Ishikawa (cell line): ENCODE data around the gene COL28A1.

Source experiments
- CEBPB ChIP-seq: IDR thresholded peaks from 2 replicates; pipeline ENCODE4 v1.6.1; 2012
- CREB1 ChIP-seq: IDR thresholded peaks from 2 replicates; pipeline ENCODE4 v1.6.1; 2012; ENCODE audit warnings: low read depth
- EGR1 ChIP-seq: IDR thresholded peaks from 2 replicates; pipeline ENCODE4 v1.6.1; 2012
- EP300 ChIP-seq: IDR thresholded peaks from 2 replicates; pipeline ENCODE4 v1.6.1; 2012; ENCODE audit warnings: borderline replicate concordance
- FOXM1 ChIP-seq: IDR thresholded peaks from 2 replicates; pipeline ENCODE4 v1.6.1; 2012; ENCODE audit warnings: low read depth, borderline replicate concordance
- MAX ChIP-seq: IDR thresholded peaks from 2 replicates; pipeline ENCODE4 v1.6.1; 2012
- NFIC ChIP-seq: IDR thresholded peaks from 2 replicates; pipeline ENCODE4 v1.6.1; 2012
- RAD21 ChIP-seq: IDR thresholded peaks from 2 replicates; pipeline ENCODE4 v1.6.1; 2012; ENCODE audit warnings: low read depth
- REST ChIP-seq: IDR thresholded peaks from 2 replicates; pipeline ENCODE4 v1.6.1; 2012; ENCODE audit warnings: low read depth, mild to moderate bottlenecking
- TAF1 ChIP-seq: IDR thresholded peaks from 2 replicates; pipeline ENCODE4 v1.6.1; 2012; ENCODE audit warnings: low read depth, mild to moderate bottlenecking
- TCF12 ChIP-seq: IDR thresholded peaks from 2 replicates; pipeline ENCODE4 v1.6.1; 2012; ENCODE audit warnings: low read depth
- TEAD4 ChIP-seq: IDR thresholded peaks from 2 replicates; pipeline ENCODE4 v1.6.1; 2012
- USF1 ChIP-seq: IDR thresholded peaks from 2 replicates; pipeline ENCODE4 v1.6.1; 2012
- YY1 ChIP-seq: IDR thresholded peaks from 2 replicates; pipeline ENCODE4 v1.6.1; 2012; ENCODE audit warnings: low read depth
- ZBTB7A ChIP-seq: IDR thresholded peaks from 2 replicates; pipeline ENCODE4 v1.6.1; 2012; ENCODE audit warnings: low read depth

COL28A1 gene

GRCh38 chr7:7569615-7570014 is 33.9 kb upstream of the COL28A1 start:
- no peak for TF ChIP-seq NFIC
- TF ChIP-seq REST: no peak
- no peak for TF ChIP-seq YY1
- no peak for TF ChIP-seq EP300
- no peak for TF ChIP-seq RAD21
- TF ChIP-seq TCF12: no peak
- TF ChIP-seq ZBTB7A: no peak
- no peak for TF ChIP-seq CREB1

GRCh38 chr7:7569081-7569527 is 33.4 kb upstream of the COL28A1 start:
- no peak for TF ChIP-seq RAD21
- TF ChIP-seq ZBTB7A: no peak
- no peak for TF ChIP-seq CEBPB
- TF ChIP-seq TCF12: no peak
- TF ChIP-seq TAF1: no peak
- TF ChIP-seq YY1: no peak
- TF ChIP-seq USF1: no peak
- TF ChIP-seq NFIC: no peak
- no peak for TF ChIP-seq EGR1
- no peak for TF ChIP-seq TEAD4
- TF ChIP-seq FOXM1: no peak
- TF ChIP-seq REST: no peak
- TF ChIP-seq MAX: no peak
- no peak for TF ChIP-seq EP300
- TF ChIP-seq CREB1: no peak

- TF ChIP-seq FOXM1: no peak
- no peak for TF ChIP-seq USF1
- no peak for TF ChIP-seq TEAD4
- no peak for TF ChIP-seq EGR1
- TF ChIP-seq RAD21: no peak
- TF ChIP-seq TCF12: no peak
- no peak for TF ChIP-seq TAF1
- no peak for TF ChIP-seq REST
- TF ChIP-seq YY1: no peak
- no peak for TF ChIP-seq CEBPB
- no peak for TF ChIP-seq EP300
- TF ChIP-seq MAX: no peak
- TF ChIP-seq NFIC: no peak
- no peak for TF ChIP-seq CREB1
- TF ChIP-seq ZBTB7A: no peak
Observed at GRCh38 chr7:7568553-7568952, 32.9 kb upstream of the COL28A1 start.

- TF ChIP-seq TEAD4 (no peak), CREB1 (no peak)
Observed at GRCh38 chr7:7567898-7568531, 32.3 kb upstream of the COL28A1 start.
